HG03521 (cell line): ENCODE data around the gene TBC1D13.
A peak's percentile ranks its signal among the peaks of the same experiment; 100 is the strongest.
"Not testable (repeated sequence)": the region's sequence is repeated elsewhere in the genome, so short reads cannot be mapped to it uniquely, and the experiment has no call there.

Experiments used
- ATAC-seq: cut with Tn5 transposase; IDR thresholded peaks from one replicate; pipeline ENCODE4 v1.9.1; 2021; ENCODE audit warnings: mild to moderate bottlenecking, moderate library complexity; ENCODE audit not compliant: unreplicated experiment

Gene TBC1D13

GRCh38 chr9:128782669-128783068, 4.4 kb upstream of the TBC1D13 start:
- ATAC-seq: no peak

- ATAC-seq: no peak
Observed at GRCh38 chr9:128785427-128785826, 1.6 kb upstream of the TBC1D13 start.

GRCh38 chr9:128787659-128788058, 606 bp downstream of the TBC1D13 start:
- ATAC-seq: no peak

GRCh38 chr9:128788445-128788844, 1.4 kb downstream of the TBC1D13 start:
- ATAC-seq: no peak

GRCh38 chr9:128790536-128790935, 3.5 kb downstream of the TBC1D13 start:
- ATAC-seq: no peak

GRCh38 chr9:128792134-128792533, 5.1 kb downstream of the TBC1D13 start:
- no peak for ATAC-seq

GRCh38 chr9:128792978-128793686, 6.1 kb downstream of the TBC1D13 start:
- ATAC-seq: no peak

GRCh38 chr9:128794961-128795360, 7.9 kb downstream of the TBC1D13 start:
- ATAC-seq: not testable (repeated sequence)

- no peak for ATAC-seq
Observed at GRCh38 chr9:128798896-128799295, 11.8 kb downstream of the TBC1D13 start.

- no peak for ATAC-seq
Observed at GRCh38 chr9:128800061-128800460, 13.0 kb downstream of the TBC1D13 start.

DNA sequence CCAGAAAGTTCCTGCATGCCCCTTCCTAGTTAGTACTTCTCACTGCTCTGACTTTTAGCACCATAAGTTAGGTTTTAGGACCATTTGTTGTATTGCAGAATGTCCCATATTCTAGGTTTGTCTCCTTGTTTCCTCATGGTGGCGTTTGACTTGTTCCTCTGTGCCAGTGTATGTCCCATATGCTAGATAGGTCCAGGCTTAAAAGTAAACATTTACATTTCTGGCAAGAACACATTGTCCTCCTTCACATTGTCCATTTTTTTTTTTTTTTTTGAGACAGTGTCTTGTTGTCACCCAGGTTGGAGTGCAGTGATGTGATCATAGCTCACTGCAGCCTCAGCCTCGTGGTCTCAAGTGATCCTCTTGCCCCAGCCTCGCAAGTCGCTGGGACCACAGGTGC, 15.4 kb downstream of the TBC1D13 start:
- no peak for ATAC-seq

DNA sequence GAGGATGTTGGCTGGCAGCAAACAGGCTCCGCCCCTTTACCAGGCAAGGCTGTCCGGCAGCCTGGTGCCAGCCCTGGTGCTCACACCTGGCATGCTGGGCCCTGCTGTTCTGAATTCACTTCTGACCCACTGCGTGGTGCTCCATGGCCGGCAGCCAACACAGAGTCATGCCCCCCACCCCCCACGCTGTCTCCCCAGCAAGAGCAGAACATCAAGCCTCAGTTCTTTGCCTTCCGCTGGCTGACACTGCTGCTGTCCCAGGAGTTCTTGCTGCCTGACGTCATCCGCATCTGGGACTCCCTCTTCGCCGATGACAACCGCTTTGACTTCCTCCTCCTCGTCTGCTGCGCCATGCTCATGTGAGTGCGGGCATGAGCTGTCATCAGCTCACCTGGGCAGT, 18.6 kb downstream of the TBC1D13 start:
- no peak for ATAC-seq

DNA sequence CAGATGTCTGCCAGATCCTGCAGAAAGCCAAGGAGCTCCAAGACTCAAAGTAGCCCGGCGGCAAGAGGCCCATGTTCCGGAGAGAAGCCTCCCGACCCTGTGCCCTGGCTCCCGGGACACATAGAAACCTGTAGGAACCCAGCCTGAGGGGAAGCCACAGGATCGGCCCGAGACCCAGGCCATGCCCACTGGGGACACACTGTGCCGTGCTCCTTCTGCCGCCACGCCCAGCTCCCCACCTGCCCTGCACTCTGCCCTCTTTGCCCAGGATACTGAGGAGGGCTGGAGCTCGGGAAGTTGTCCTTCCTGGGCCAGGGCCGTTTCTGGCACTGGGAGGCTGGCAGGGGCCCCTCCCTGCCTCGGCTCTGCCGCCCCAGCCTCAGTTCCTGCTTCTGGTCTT, 20.8 kb downstream of the TBC1D13 start:
- ATAC-seq: no peak

- ATAC-seq: no peak
Observed at GRCh38 chr9:128808543-128808942, 21.5 kb downstream of the TBC1D13 start.

DNA sequence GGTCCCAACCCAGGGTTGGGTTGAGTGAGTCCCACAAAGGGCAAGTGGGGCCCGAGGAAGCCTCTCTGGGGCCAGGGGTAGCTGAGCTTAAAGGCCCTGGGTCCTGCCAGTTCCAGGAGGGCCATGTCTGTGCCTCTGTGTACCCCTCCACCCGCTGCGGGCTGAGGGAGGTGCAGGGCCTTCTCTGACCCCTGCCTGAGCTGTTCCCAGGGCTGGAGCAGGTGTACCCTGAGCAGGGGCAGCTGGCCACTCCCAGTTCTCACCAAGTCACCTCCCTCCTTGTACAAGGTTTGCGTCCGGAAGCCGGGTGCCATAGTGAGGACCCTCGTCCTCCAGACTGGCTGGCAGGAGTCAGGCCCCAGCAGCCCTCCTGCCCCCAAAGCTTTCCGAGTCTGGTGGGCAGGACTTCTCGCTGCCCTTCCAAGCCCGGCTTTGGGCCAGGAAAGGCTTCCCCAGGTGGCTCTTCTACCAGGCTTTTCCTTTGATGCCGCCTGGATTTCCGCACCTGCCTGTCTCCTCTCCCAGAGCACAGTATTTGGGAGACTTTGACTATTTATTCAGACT, 22.1 kb downstream of the TBC1D13 start:
- no peak for ATAC-seq

- no peak for ATAC-seq
Observed at GRCh38 chr9:128809831-128810230, 22.8 kb downstream of the TBC1D13 start.

GRCh38 chr9:128810873-128811272, 23.8 kb downstream of the TBC1D13 start:
- ATAC-seq: no peak

DNA sequence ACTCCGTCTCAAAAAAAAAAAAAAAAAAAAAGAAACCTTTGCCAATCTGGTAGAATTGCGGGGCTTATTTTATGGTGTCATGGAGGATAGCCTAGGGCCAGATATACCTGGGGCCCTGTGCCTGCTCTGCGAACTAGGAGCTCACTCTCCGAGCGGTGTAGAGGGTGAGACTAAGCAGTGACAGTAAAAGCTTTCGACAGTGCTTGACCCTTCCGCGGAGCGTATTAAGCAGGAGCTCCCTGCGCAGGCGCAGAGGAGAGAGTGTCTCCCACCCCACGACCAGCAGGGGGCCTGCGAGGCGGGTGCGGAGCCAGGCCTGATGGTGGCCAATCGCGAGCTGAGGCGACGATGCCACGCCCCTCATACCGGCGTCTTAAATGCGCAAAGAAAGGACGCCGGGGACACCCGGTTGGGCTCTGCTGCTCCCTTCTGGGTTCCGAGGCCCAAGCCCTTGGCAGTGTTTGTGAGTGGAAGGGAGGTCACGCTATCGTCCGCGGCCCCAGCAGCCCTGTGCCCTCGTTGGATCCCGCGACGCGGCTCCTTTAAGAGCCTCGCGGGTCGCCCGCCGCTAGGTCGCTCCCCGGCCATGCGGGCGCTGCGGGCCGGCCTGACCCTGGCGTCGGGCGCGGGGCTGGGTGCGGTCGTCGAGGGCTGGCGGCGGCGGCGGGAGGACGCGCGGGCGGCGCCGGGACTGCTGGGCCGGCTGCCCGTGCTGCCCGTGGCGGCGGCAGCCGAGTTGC, 31.2 kb downstream of the TBC1D13 start, which contains the start of gene ENDOG:
Gene ENDOG, plus strand, starts transcription at position 402 of the 740 bp plus-strand sequence. Its CDS starts 185 bp downstream, at position 587.
- peak; percentile 85 for ATAC-seq

GRCh38 chr9:128818839-128819715, 32.0 kb downstream of the TBC1D13 start:
- ATAC-seq: peak; percentile 19

GRCh38 chr9:128819716-128820664, 32.9 kb downstream of the TBC1D13 start:
- no peak for ATAC-seq
